Endothelial cell of umbilical vein (primary cell): ENCODE data around the gene OR5AC2. TPM values are rescaled to one million over a fixed set of nuclear protein-coding genes. Genes with fewer than 3 reads are reported as not detected.

Source experiments
- polyA plus RNA-seq, 4 experiments: library from polyadenylated mRNA; depleted of rRNA in 3 of 4; stranded (reverse) in 3 of 4; unstranded in 1 of 4; fragments of >200 nt; gene quantifications; 2 replicates each; pipeline versions ENCODE4 v1.2.1 to v1.2.3, GENCODE V29; 2011 to 2012; ENCODE audit warnings: missing spikeins in 1 of 4
- total RNA-seq: library from RNA; stranded (reverse); gene quantifications from 2 replicates; pipeline ENCODE4 v1.2.3, GENCODE V29; 2021

The OR5AC2 gene
- total and polyA plus RNA-seq, 2 donors (not counting 3 experiments of a cell fraction or from before 2014, with no cell fraction given), result not detected

Other genes with a start within 250 kb of the OR5AC2 start
- 24.5 and 30.5 TPM in 2 replicates for gene RIOX2, start 114.7 kb upstream of the OR5AC2 start, total RNA-seq
- 10.3 and 14.5 TPM in 2 replicates for gene RIOX2, start 114.7 kb upstream of the OR5AC2 start, polyA plus RNA-seq
- not detected in 2 replicates for gene GABRR3, start 51.9 kb upstream of the OR5AC2 start, total RNA-seq
- gene GABRR3, start 51.9 kb upstream of the OR5AC2 start, polyA plus RNA-seq, result not detected in 2 replicates
- gene OR5H1, start 43.5 kb downstream of the OR5AC2 start, total RNA-seq, result not detected in 2 replicates
- not detected in 2 replicates for gene OR5H1, start 43.5 kb downstream of the OR5AC2 start, polyA plus RNA-seq
- 0.05 TPM in 1 of 2 replicates, not detected in the other for gene OR5H14, start 60.3 kb downstream of the OR5AC2 start, total RNA-seq
- gene OR5H14, start 60.3 kb downstream of the OR5AC2 start, polyA plus RNA-seq, result not detected in 2 replicates
- gene OR5H15, start 79.5 kb downstream of the OR5AC2 start, total RNA-seq, result not detected in 2 replicates
- gene OR5H15, start 79.5 kb downstream of the OR5AC2 start, polyA plus RNA-seq, result not detected in 2 replicates
- gene OR5H6, start 177.1 kb downstream of the OR5AC2 start, total RNA-seq, result not detected in 2 replicates
- not detected in 2 replicates for gene OR5H6, start 177.1 kb downstream of the OR5AC2 start, polyA plus RNA-seq
- gene OR5H2, start 195.3 kb downstream of the OR5AC2 start, total RNA-seq, result not detected in 2 replicates
- not detected in 2 replicates for gene OR5H2, start 195.3 kb downstream of the OR5AC2 start, polyA plus RNA-seq